Measurements from ENCODE around the gene ADPRHL1.

DNA sequence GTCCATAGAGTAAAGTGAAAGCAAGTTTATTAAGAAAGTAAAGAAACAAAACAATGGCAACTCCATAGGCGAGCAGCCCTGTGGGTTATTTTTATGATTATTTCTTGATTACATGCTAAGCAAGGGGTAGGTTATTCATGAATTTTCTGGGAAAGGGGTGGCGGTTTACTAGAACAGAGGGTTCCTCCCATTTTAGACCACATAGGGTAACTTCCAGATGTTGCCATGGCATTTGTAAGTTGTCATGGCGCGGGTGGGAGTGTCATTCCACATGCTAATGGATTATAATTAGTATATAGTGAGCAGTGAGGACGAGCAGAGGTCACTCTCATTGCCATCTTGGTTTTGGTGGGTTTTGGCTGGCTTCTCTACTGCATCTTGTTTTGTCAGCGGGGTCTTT lies 45.6 kb upstream of the ADPRHL1 start:
- TF ChIP-seq, protein P1, sequence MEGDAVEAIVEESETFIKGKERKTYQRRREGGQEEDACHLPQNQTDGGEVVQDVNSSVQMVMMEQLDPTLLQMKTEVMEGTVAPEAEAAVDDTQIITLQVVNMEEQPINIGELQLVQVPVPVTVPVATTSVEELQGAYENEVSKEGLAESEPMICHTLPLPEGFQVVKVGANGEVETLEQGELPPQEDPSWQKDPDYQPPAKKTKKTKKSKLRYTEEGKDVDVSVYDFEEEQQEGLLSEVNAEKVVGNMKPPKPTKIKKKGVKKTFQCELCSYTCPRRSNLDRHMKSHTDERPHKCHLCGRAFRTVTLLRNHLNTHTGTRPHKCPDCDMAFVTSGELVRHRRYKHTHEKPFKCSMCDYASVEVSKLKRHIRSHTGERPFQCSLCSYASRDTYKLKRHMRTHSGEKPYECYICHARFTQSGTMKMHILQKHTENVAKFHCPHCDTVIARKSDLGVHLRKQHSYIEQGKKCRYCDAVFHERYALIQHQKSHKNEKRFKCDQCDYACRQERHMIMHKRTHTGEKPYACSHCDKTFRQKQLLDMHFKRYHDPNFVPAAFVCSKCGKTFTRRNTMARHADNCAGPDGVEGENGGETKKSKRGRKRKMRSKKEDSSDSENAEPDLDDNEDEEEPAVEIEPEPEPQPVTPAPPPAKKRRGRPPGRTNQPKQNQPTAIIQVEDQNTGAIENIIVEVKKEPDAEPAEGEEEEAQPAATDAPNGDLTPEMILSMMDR (IDR thresholded peaks at IDR 0.05; ENCODE audit: insufficient read depth, low read depth, low read length), result no peak
- TF ChIP-seq EZH2 (IDR thresholded peaks at IDR 0.05; ENCODE audit: insufficient read depth, low read length), result no peak
